Hematopoietic multipotent progenitor cell treated with erythropoietin and hydrocortisone succinate and interleukin-3 and kit ligand, for 8 days (in vitro differentiated cells): ENCODE results near the gene TMEM101.
"Not testable (repeated sequence)": the region's sequence is repeated elsewhere in the genome, so short reads cannot be mapped to it uniquely, and the experiment has no call there.

Experiments used
- DNase-seq: peaks from one replicate; pipeline ENCODE4 v3.0.0-alpha.2; 2015

Gene TMEM101

GRCh38 chr17:44014437-44015172, at the start of gene TMEM101:
Gene TMEM101 (minus strand): TSS chr17:44014963. CDS start chr17:44014952, 11 bp downstream.
- DNase-seq: peak; percentile 95

- DNase-seq: no peak
These were observed 49.2 kb upstream of the TMEM101 start for GRCh38 chr17:44063704-44064639.

- DNase-seq: no peak
These were observed 48.1 kb upstream of the TMEM101 start for GRCh38 chr17:44062871-44063270.

GRCh38 chr17:44061446-44061845, 46.7 kb upstream of the TMEM101 start:
- no peak for DNase-seq

- DNase-seq: no peak
These were observed 44.5 kb upstream of the TMEM101 start for GRCh38 chr17:44059101-44059892.

GRCh38 chr17:44053125-44053872, 38.5 kb upstream of the TMEM101 start:
- peak; percentile 76 for DNase-seq

- DNase-seq: no peak
These were observed 34.7 kb upstream of the TMEM101 start for GRCh38 chr17:44049294-44050060.

GRCh38 chr17:44046893-44047292, 32.1 kb upstream of the TMEM101 start:
- not testable (repeated sequence) for DNase-seq

- DNase-seq: no peak
These were observed 30.7 kb upstream of the TMEM101 start for GRCh38 chr17:44045486-44045885.

- DNase-seq: no peak
These were observed 29.3 kb upstream of the TMEM101 start for GRCh38 chr17:44044071-44044470.

- DNase-seq: no peak
These were observed 28.5 kb upstream of the TMEM101 start for GRCh38 chr17:44043272-44043696.

- no peak for DNase-seq
These were observed 25.3 kb upstream of the TMEM101 start for GRCh38 chr17:44039829-44040635.

GRCh38 chr17:44038604-44039011, 23.8 kb upstream of the TMEM101 start:
- DNase-seq: no peak

GRCh38 chr17:44037471-44037870, 22.7 kb upstream of the TMEM101 start:
- DNase-seq: no peak

- DNase-seq: not testable (repeated sequence)
These were observed 19.9 kb upstream of the TMEM101 start for GRCh38 chr17:44034688-44035087.

- DNase-seq: no peak
These were observed 19.2 kb upstream of the TMEM101 start for GRCh38 chr17:44033861-44034408.

GRCh38 chr17:44030482-44030881, 15.7 kb upstream of the TMEM101 start:
- no peak for DNase-seq

- no peak for DNase-seq
These were observed 15.0 kb upstream of the TMEM101 start for GRCh38 chr17:44029736-44030135.

- no peak for DNase-seq
These were observed 10.1 kb upstream of the TMEM101 start for GRCh38 chr17:44024853-44025252.

GRCh38 chr17:44024271-44024663, 9.5 kb upstream of the TMEM101 start:
- DNase-seq: no peak
